Endothelial cell of umbilical vein (primary cell): ENCODE measurements around the gene IGF2BP2. TPM values are rescaled to one million over a fixed set of nuclear protein-coding genes. Genes with fewer than 3 reads are reported as not detected.
A peak's percentile ranks its signal among the peaks of the same experiment; 100 is the strongest.

ENCODE experiments used
- BruUV-seq: library from RNA; stranded (reverse); fragments of 400-500 nt; replicated peaks from 2 replicates; lab custom pipeline; 2021; lab: Mats Ljungman, UMichigan
- CTCF ChIA-PET: fragments of 300-600, 350-600 bp; sonication (Branson Sonifier 250); formaldehyde crosslinking; loops from one replicate; lab custom pipeline; 2021; ENCODE audit warnings: antibody characterized with exemption, inconsistent platforms; lab: Charles Lee
- POLR2A ChIA-PET: fragments of 300-600, 350-600 bp; sonication (Branson Sonifier 250); formaldehyde crosslinking; loops from one replicate; lab custom pipeline; 2021; ENCODE audit warnings: antibody characterized with exemption, inconsistent platforms; lab: Charles Lee
- DNase-seq: peaks from one replicate; pipeline ENCODE4 v3.0.0-alpha.2; 2011; ENCODE audit warnings: low read depth, low spot score
- FAIRE-seq: peaks from 2 replicates; lab custom pipeline; 2011; peaks lifted over from hg19 to GRCh38; lab: Jason Lieb, UNC
- H2AFZ ChIP-seq: 2 replicates; pipeline ENCODE4 v1.6.0; 2012; ENCODE audit warnings: low read depth, low read length, control low read depth, inconsistent platforms
- H3K27ac ChIP-seq: 2 replicates; pipeline ENCODE4 v1.5.1; 2011; ENCODE audit warnings: low read depth, mild to moderate bottlenecking, control low read depth, low read length, moderate library complexity; ENCODE audit not compliant: insufficient read depth
- H3K27me3 ChIP-seq, 2 experiments: 2 replicates each; pipeline versions ENCODE4 v1.6.0 to v1.6.1; 2011; ENCODE audit warnings: low read length in 2 of 2, mixed read lengths in 1 of 2; ENCODE audit not compliant: control insufficient read depth in 2 of 2, insufficient read depth in 2 of 2
- H3K36me3 ChIP-seq, 2 experiments: 2 replicates in 1 of 2; 3 replicates in 1 of 2; pipeline ENCODE4 v1.5.1; 2011; ENCODE audit warnings: low read length in 2 of 2, mild to moderate bottlenecking in 1 of 2, moderate library complexity in 1 of 2; ENCODE audit not compliant: control insufficient read depth in 2 of 2, insufficient read depth in 2 of 2; ENCODE audit errors: extremely low read depth in 1 of 2
- H3K4me1 ChIP-seq: 3 replicates; pipeline ENCODE4 v1.5.1; 2011; ENCODE audit warnings: mild to moderate bottlenecking, low read length; ENCODE audit not compliant: control insufficient read depth, insufficient read depth; ENCODE audit errors: extremely low read depth
- H3K4me2 ChIP-seq: 2 replicates; pipeline ENCODE4 v1.6.1; 2011; ENCODE audit warnings: low read length, control low read depth, mixed read lengths; ENCODE audit not compliant: insufficient read depth
- H3K4me3 ChIP-seq, 3 experiments: fragments of 200-600 bp in 1 of 3; sonication (generic), shearing (Covaris generic) in 1 of 3; replicated peaks in 1 of 3; 2 replicates each; pipeline ENCODE4 v1.5.1; 2011 to 2016; ENCODE audit warnings: control low read depth in 3 of 3, low read length in 3 of 3, mild to moderate bottlenecking in 2 of 3, inconsistent platforms in 1 of 3, low read depth in 1 of 3, moderate library complexity in 1 of 3; ENCODE audit not compliant: insufficient read depth in 1 of 3
- H3K79me2 ChIP-seq: 2 replicates; pipeline ENCODE4 v1.6.0; 2012; ENCODE audit warnings: low read length, inconsistent platforms; ENCODE audit not compliant: control insufficient read depth, insufficient read depth
- H3K9ac ChIP-seq: replicated peaks from 2 replicates; pipeline ENCODE3; 2011; ENCODE audit warnings: low read length, control low read depth; ENCODE audit not compliant: insufficient read depth; ENCODE audit errors: extremely low read depth
- H3K9me1 ChIP-seq: replicated peaks from 3 replicates; pipeline ENCODE4 v1.6.0; 2011; ENCODE audit warnings: mild to moderate bottlenecking, low read length; ENCODE audit not compliant: control insufficient read depth, insufficient read depth; ENCODE audit errors: extremely low read depth
- H3K9me3 ChIP-seq: replicated peaks from 2 replicates; pipeline ENCODE4 v1.5.1; 2012; ENCODE audit warnings: low read length, inconsistent platforms; ENCODE audit not compliant: control insufficient read depth, insufficient read depth
- H4K20me1 ChIP-seq: replicated peaks from 2 replicates; pipeline ENCODE3; 2011; ENCODE audit warnings: mild to moderate bottlenecking, low read length; ENCODE audit not compliant: control insufficient read depth, insufficient read depth; ENCODE audit errors: extremely low read depth
- EZH2 ChIP-seq: IDR thresholded peaks from 2 replicates; pipeline ENCODE4 v1.6.1; 2012; ENCODE audit warnings: borderline replicate concordance, low read depth, mild to moderate bottlenecking, moderate library complexity, low read length, inconsistent platforms; ENCODE audit not compliant: severe bottlenecking
- FOS ChIP-seq: IDR thresholded peaks from 2 replicates; pipeline ENCODE4 v1.6.1; 2011; ENCODE audit warnings: mild to moderate bottlenecking, low read length, moderate library complexity, borderline replicate concordance; ENCODE audit not compliant: insufficient read depth
- GATA2 ChIP-seq: IDR thresholded peaks from 2 replicates; pipeline ENCODE4 v1.7.0; 2011; ENCODE audit warnings: low read depth, mild to moderate bottlenecking, moderate library complexity, mixed read lengths, low read length; ENCODE audit not compliant: insufficient read length, insufficient read depth
- JUN ChIP-seq: IDR thresholded peaks from 2 replicates; pipeline ENCODE4 v1.6.1; 2011; ENCODE audit warnings: borderline replicate concordance, low read depth; ENCODE audit not compliant: insufficient read length, insufficient read depth
- MYC ChIP-seq: IDR thresholded peaks from one replicate; pipeline ENCODE4 v1.6.1; 2011; ENCODE audit warnings: mild to moderate bottlenecking, low read depth, low read length
- POLR2A ChIP-seq: IDR thresholded peaks from 2 replicates; pipeline ENCODE4 v1.6.1; 2012; ENCODE audit warnings: low read depth, mild to moderate bottlenecking, control low read depth, low read length
- POLR2AphosphoS5 ChIP-seq: IDR thresholded peaks from 2 replicates; pipeline ENCODE4 v1.6.1; 2012; ENCODE audit warnings: low read depth, mild to moderate bottlenecking, control low read depth, low read length, moderate library complexity; ENCODE audit not compliant: insufficient read depth
- dilution Hi-C: fragments of 300-500 bp; cut with MboI; formaldehyde crosslinking; loops from one replicate; pipeline ENCODE4 v1.15.0; 2019; ENCODE audit warnings: low sequenced_read_pairs; ENCODE audit not compliant: extremely low pct_ligation_motif_present
- intact Hi-C: fragments of 100-400 bp; cut with micrococcal nuclease; formaldehyde crosslinking; loops from one replicate; pipeline ENCODE4 v1.10.0; 2022
- polyA plus RNA-seq, 4 experiments: library from polyadenylated mRNA; depleted of rRNA in 3 of 4; stranded (reverse) in 3 of 4; unstranded in 1 of 4; fragments of >200 nt; gene quantifications; 2 replicates each; pipeline versions ENCODE4 v1.2.1 to v1.2.3, GENCODE V29; 2011 to 2012; ENCODE audit warnings: missing spikeins in 1 of 4
- total RNA-seq: library from RNA; stranded (reverse); gene quantifications from 2 replicates; pipeline ENCODE4 v1.2.3, GENCODE V29; 2021
- TF ChIP-seq, protein P1 (sequence below), 2 donors: IDR thresholded peaks; 1 replicate in 1 of 2; 2 replicates in 1 of 2; pipeline ENCODE4 v1.5.1; 2011; ENCODE audit warnings: low read length in 2 of 2, mild to moderate bottlenecking in 2 of 2, moderate library complexity in 2 of 2, control low read depth in 1 of 2, inconsistent platforms in 1 of 2, low read depth in 1 of 2; ENCODE audit not compliant: insufficient read depth in 1 of 2; ENCODE audit errors: extremely low read depth in 1 of 2
- TF ChIP-seq, protein P2 (sequence below): IDR thresholded peaks from 2 replicates; pipeline ENCODE4 v1.6.1; 2011; ENCODE audit not compliant: insufficient read depth, insufficient read length

The IGF2BP2 gene
- total and polyA plus RNA-seq, 2 donors (not counting 3 experiments of a cell fraction or from before 2014, with no cell fraction given), result 10.7 to 130 TPM

- Histone ChIP-seq H3K27me3 (no peaks in the 10 kb centered on the region), H3K9me1 (no peaks in the 10 kb centered on the region), H3K4me3 (no peak overlapping the region), H3K9ac (peak overlapping the region; percentile 46), H3K36me3 (peaks cover 16 to 40% of the 10 kb centered on the region in 2 experiments), H3K4me1 (peaks cover 55% of the 10 kb centered on the region), H4K20me1 (no peaks in the 10 kb centered on the region), H2AFZ (no peak overlapping the region), H3K79me2 (peaks cover 5% of the 10 kb centered on the region), H3K4me2 (no peak overlapping the region), H3K27ac (peak overlapping the region; percentile 74), H3K9me3 (no peaks in the 10 kb centered on the region)
- intact Hi-C loops (loop anchor here (1.0 to 10.0 kb wide), 2 partner anchors 78 to 888 kb away; partner anchors contain the start of gene CRYGS), dilution Hi-C loops (no loop called here)
- ChIA-PET POLR2A (interaction anchor here (1.0 to 1.4 kb wide), 3 partner anchors 73 to 282 kb away, joined by 3 to 5 read pairs (median 4); partner anchors contain the start of gene TRA2B), CTCF (interaction anchor here (0.7 to 7.6 kb wide), 9 partner anchors 8 to 295 kb away, joined by 3 to 223 read pairs (median 4); no protein-coding TSS in a partner anchor)
- FAIRE-seq, result peak; percentile 99
- TF ChIP-seq POLR2AphosphoS5 (peak; percentile 83), FOS (peak; percentile 78), EZH2 (no peak), MYC (no peak), POLR2A (no peak), GATA2 (peak; percentile 68), JUN (peak; percentile 86)
- TF ChIP-seq, protein P1, sequence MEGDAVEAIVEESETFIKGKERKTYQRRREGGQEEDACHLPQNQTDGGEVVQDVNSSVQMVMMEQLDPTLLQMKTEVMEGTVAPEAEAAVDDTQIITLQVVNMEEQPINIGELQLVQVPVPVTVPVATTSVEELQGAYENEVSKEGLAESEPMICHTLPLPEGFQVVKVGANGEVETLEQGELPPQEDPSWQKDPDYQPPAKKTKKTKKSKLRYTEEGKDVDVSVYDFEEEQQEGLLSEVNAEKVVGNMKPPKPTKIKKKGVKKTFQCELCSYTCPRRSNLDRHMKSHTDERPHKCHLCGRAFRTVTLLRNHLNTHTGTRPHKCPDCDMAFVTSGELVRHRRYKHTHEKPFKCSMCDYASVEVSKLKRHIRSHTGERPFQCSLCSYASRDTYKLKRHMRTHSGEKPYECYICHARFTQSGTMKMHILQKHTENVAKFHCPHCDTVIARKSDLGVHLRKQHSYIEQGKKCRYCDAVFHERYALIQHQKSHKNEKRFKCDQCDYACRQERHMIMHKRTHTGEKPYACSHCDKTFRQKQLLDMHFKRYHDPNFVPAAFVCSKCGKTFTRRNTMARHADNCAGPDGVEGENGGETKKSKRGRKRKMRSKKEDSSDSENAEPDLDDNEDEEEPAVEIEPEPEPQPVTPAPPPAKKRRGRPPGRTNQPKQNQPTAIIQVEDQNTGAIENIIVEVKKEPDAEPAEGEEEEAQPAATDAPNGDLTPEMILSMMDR (IDR thresholded peaks at IDR 0.05; ENCODE audit: extremely low read depth in 1 of 2, insufficient read depth in 1 of 2, low read depth in 1 of 2, low read length in 2 of 2), result no peak
- TF ChIP-seq, protein P2, sequence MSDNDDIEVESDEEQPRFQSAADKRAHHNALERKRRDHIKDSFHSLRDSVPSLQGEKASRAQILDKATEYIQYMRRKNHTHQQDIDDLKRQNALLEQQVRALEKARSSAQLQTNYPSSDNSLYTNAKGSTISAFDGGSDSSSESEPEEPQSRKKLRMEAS, result no peak
- peak; percentile 95 for DNase-seq
- BruUV-seq, result no TSS peak
Measured at GRCh38 chr3:185656321-185656840, 168.5 kb downstream of the IGF2BP2 start.
